HCT116 (cell line): ENCODE data around the gene ESF1. TPM values are rescaled to one million over a fixed set of nuclear protein-coding genes. Genes with fewer than 3 reads are reported as not detected.
"Not testable (repeated sequence)": the region's sequence is repeated elsewhere in the genome, so short reads cannot be mapped to it uniquely, and the experiment has no call there.

Source experiments
- ATAC-seq: fragments of 200-7000 bp; cut with Tn5 transposase; 2 replicates; pipeline ENCODE4 v1.9.1; 2020; ENCODE audit warnings: mild to moderate bottlenecking, moderate library complexity
- BruUV-seq: library from RNA; stranded (reverse); fragments of 400-500 nt; replicated peaks from 2 replicates; lab custom pipeline; 2021; lab: Mats Ljungman, UMichigan
- CTCF ChIA-PET: fragments of 300-600 bp; sonication (Branson Sonifier 250); formaldehyde crosslinking; loops from one replicate; lab custom pipeline; 2021; ENCODE audit warnings: antibody characterized with exemption; lab: Charles Lee
- POLR2A ChIA-PET: fragments of 300-600, 350-600 bp; sonication (Branson Sonifier 250); formaldehyde crosslinking; loops from one replicate; lab custom pipeline; 2021; ENCODE audit warnings: antibody characterized with exemption; lab: Charles Lee
- RAD21 ChIA-PET, 2 experiments: fragments of 300-600 bp; sonication (Branson Sonifier 250); formaldehyde crosslinking; loops; one replicate each; lab custom pipeline; 2023; ENCODE audit warnings: low total read pairs in 2 of 2; ENCODE audit not compliant: uncharacterized antibody in 2 of 2, unreplicated experiment in 2 of 2, low non-redundant PET in 1 of 2; lab: Charles Lee
- DNase-seq: peaks from one replicate; pipeline ENCODE4 v3.0.0-alpha.2; 2010; ENCODE audit warnings: low read depth, low spot score
- H2AFZ ChIP-seq: fragments of 200-600 bp; shearing (Covaris generic), sonication (generic); 2 replicates; pipeline ENCODE4 v1.6.1; 2017; ENCODE audit warnings: low read depth, mixed run types, mixed read lengths, antibody characterized with exemption, low read length; ENCODE audit not compliant: poor library complexity, severe bottlenecking
- H3K27ac ChIP-seq: 2 replicates; pipeline ENCODE4 v1.5.1; 2012; ENCODE audit warnings: low read depth, low read length
- H3K27me3 ChIP-seq: fragments of 200-600 bp; sonication (generic); 2 replicates; pipeline ENCODE4 v1.6.1; 2016; ENCODE audit warnings: mixed run types, low read length, mixed read lengths; ENCODE audit not compliant: insufficient read depth
- H3K36me3 ChIP-seq, 2 experiments: fragments of 200-500 bp in 1 of 2; fragments of 200-600 bp in 1 of 2; sonication (Bioruptor generic) in 1 of 2; sonication (generic) in 1 of 2; 2 replicates each; pipeline versions ENCODE4 v1.5.1 to v1.6.1; 2014 to 2016; ENCODE audit warnings: low read length in 2 of 2, inconsistent platforms in 1 of 2, mixed read lengths in 1 of 2, mixed run types in 1 of 2; ENCODE audit not compliant: insufficient read depth in 2 of 2, control insufficient read depth in 1 of 2
- H3K4me1 ChIP-seq, 2 experiments: fragments of 200-600 bp in 1 of 2; sonication (generic) in 1 of 2; 2 replicates each; pipeline versions ENCODE4 v1.5.1 to v1.6.1; 2012 to 2017; ENCODE audit warnings: low read length in 2 of 2, inconsistent platforms in 1 of 2, mild to moderate bottlenecking in 1 of 2, mixed read lengths in 1 of 2, mixed run types in 1 of 2, moderate library complexity in 1 of 2; ENCODE audit not compliant: insufficient read depth in 2 of 2, control insufficient read depth in 1 of 2
- H3K4me2 ChIP-seq: fragments of 200-600 bp; sonication (generic); 2 replicates; pipeline ENCODE4 v1.6.1; 2017; ENCODE audit warnings: mixed run types, low read length, mixed read lengths
- H3K4me3 ChIP-seq, 2 experiments: fragments of 200-600 bp in 1 of 2; sonication (generic) in 1 of 2; replicated peaks in 1 of 2; 2 replicates each; pipeline ENCODE4 v1.5.1; 2011 to 2016; ENCODE audit warnings: low read length in 2 of 2, control low read depth in 1 of 2, low read depth in 1 of 2, mild to moderate bottlenecking in 1 of 2, mixed read lengths in 1 of 2, mixed run types in 1 of 2
- H3K79me2 ChIP-seq: fragments of 200-600 bp; sonication (generic); 2 replicates; pipeline ENCODE4 v1.6.1; 2017; ENCODE audit warnings: mild to moderate bottlenecking, mixed run types, low read length, moderate library complexity, mixed read lengths; ENCODE audit not compliant: insufficient read depth
- H3K9ac ChIP-seq: fragments of 200-600 bp; sonication (generic); 2 replicates; pipeline ENCODE4 v1.6.1; 2016; ENCODE audit warnings: low read length, mixed read lengths
- H3K9me2 ChIP-seq: fragments of 200-600 bp; sonication (generic), shearing (Covaris generic); 2 replicates; pipeline ENCODE4 v1.6.1; 2017; ENCODE audit warnings: mixed run types, mild to moderate bottlenecking, moderate library complexity; ENCODE audit not compliant: insufficient read depth
- H3K9me3 ChIP-seq, 2 experiments: fragments of 200-500 bp in 1 of 2; fragments of 200-600 bp in 1 of 2; sonication (Bioruptor generic) in 1 of 2; sonication (generic) in 1 of 2; 2 replicates each; pipeline ENCODE4 v1.6.1; 2014 to 2017; ENCODE audit warnings: low read length in 2 of 2, mixed read lengths in 2 of 2, inconsistent platforms in 1 of 2, low read depth in 1 of 2, mild to moderate bottlenecking in 1 of 2, mixed run types in 1 of 2, moderate library complexity in 1 of 2; ENCODE audit not compliant: control insufficient read depth in 1 of 2, insufficient read depth in 1 of 2
- H4K20me1 ChIP-seq: fragments of 200-600 bp; sonication (generic), shearing (Covaris generic); 2 replicates; pipeline ENCODE4 v1.6.1; 2017; ENCODE audit warnings: mixed run types, mild to moderate bottlenecking, moderate library complexity; ENCODE audit not compliant: insufficient read depth
- CTCF ChIP-seq, 3 experiments: fragments of 200-600 bp in 1 of 3; sonication (generic) in 1 of 3; IDR thresholded peaks in 2 of 3; conservative IDR thresholded peaks in 1 of 3; 2 replicates each; pipeline ENCODE4 v1.5.1; 2012 to 2017; ENCODE audit warnings: low read depth in 2 of 3, low read length in 2 of 3, antibody characterized with exemption in 1 of 3, borderline replicate concordance in 1 of 3, control low read depth in 1 of 3, mild to moderate bottlenecking in 1 of 3, mixed read lengths in 1 of 3, mixed run types in 1 of 3, moderate library complexity in 1 of 3; ENCODE audit not compliant: insufficient read depth in 1 of 3
- ELF1 ChIP-seq: IDR thresholded peaks from 2 replicates; pipeline ENCODE4 v1.6.1; 2012; ENCODE audit warnings: low read depth, borderline replicate concordance
- FOSL1 ChIP-seq: IDR thresholded peaks from 2 replicates; pipeline ENCODE4 v1.6.1; 2012; ENCODE audit warnings: low read depth
- JUND ChIP-seq: IDR thresholded peaks from 2 replicates; pipeline ENCODE4 v1.6.1; 2012
- TCF7L2 ChIP-seq: IDR thresholded peaks from 2 replicates; pipeline ENCODE4 v1.7.0; 2011; ENCODE audit warnings: borderline replicate concordance, inconsistent platforms; ENCODE audit not compliant: insufficient read depth, insufficient read length; ENCODE audit errors: extremely low read depth
- ZBTB33 ChIP-seq: IDR thresholded peaks from 2 replicates; pipeline ENCODE4 v1.6.1; 2011; ENCODE audit warnings: mild to moderate bottlenecking, low read length, moderate library complexity; ENCODE audit not compliant: insufficient replicate concordance; ENCODE audit errors: extremely low read depth
- intact Hi-C: fragments of 100-400 bp; cut with micrococcal nuclease; formaldehyde crosslinking; loops from 2 replicates; pipeline ENCODE4 v1.10.0; 2022
- total RNA-seq: library from RNA; stranded (reverse); gene quantifications from one replicate; pipeline ENCODE4 v1.2.1, GENCODE V29; 2021; ENCODE audit not compliant: unreplicated experiment

Gene ESF1
- total RNA-seq, 1 experiment from 2014 or later: 25.4 TPM

GRCh38 chr20:13741879-13742278 is 42.8 kb downstream of the ESF1 start (continued):
- TF ChIP-seq CTCF (IDR thresholded peaks at IDR 0.05 in 2 of 3, conservative IDR thresholded peaks at IDR 0.05 in 1 of 3; ENCODE audit: borderline replicate concordance in 1 of 3, insufficient read depth in 1 of 3, low read depth in 2 of 3, low read length in 2 of 3) (no peak), FOSL1 (no peak)

DNA sequence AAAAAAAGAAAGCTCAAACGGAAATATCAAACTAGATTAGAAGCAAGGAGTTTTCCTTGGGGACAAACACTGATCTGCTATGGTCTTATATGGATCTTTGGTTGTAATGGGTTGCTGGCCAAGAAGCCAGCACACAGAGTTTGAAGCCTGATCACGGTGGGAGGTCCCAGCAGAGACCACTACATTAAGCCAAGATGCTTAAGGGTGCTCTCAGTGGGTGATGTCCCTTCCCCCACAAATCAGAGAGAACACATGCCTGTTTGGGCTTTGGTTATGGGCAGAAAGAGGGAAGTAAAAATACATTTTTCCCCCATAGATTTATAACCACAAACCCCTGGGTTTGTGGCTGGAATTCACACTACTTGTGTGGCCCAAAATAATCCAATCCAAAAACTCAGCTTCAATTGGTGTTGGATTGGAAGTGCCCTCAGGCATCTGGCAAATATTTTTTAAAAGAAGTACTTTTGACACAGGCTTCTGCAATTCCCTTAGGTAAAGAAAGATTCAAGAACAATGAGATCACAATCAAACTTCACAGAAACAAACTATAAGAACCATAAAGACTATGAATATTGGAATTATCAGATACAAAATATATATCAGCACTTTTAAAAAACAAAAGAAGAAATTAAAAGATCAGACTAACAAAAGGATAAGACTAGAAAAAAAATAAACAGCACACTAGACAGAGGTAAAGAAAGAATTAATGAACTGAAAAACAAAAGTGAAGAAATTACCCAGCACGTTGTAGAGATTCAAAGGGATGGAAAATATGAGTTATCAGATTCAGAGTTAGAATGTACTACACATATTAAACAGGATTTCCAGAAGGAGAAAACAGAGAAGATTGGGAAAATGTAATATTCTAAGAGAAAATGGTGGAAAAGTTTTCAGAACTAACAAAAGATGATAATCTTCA is 44.7 kb downstream of the ESF1 start:
- peaks cover 0 to 10% of the 10 kb centered on the region in 2 experiments; a peak in 1 of 4 replicates for H3K36me3 ChIP-seq

DNA sequence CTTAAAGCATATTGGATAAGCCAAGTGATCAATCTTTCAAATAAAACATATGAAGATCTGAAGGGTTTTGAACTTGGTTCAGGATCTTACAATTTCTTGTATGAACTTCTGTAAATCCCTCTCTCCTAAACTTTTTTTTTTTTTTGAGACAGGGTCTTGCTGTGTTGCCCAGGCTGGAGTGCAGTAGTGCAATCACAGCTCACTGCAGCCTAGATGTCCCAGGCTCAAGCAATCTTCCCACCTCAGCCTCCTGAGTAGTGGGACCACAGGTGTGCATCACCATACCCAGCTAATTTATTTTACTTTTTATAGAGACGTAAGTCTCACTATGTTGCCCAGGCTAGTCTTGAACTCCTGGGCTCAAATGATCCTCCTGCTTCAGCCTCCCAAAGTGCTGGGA is 46.5 kb downstream of the ESF1 start:
- H3K9me3 ChIP-seq, H3K27me3 ChIP-seq, H3K4me2 ChIP-seq, CTCF ChIA-PET, ATAC-seq, H4K20me1 ChIP-seq, H3K9me2 ChIP-seq, H3K4me3 ChIP-seq, H2AFZ ChIP-seq, intact Hi-C loops, H3K27ac ChIP-seq, POLR2A ChIA-PET, DNase-seq, H3K9ac ChIP-seq, BruUV-seq, RAD21 ChIA-PET: not testable (repeated sequence)
- Histone ChIP-seq H3K79me2 (peaks cover 48% of the 10 kb centered on the region), H3K36me3 (peaks cover 3 to 19% of the 10 kb centered on the region in 2 experiments; a peak in 2 of 4 replicates), H3K4me1 (peaks cover 2 to 16% of the 10 kb centered on the region in 2 experiments; a peak in 2 of 4 replicates)

More for the DNA sequence above, 44.7 kb downstream of the ESF1 start:
- DNase-seq: no peak
- H3K27me3 ChIP-seq: no peaks in the 10 kb centered on the region
- no peak overlapping the region for H2AFZ ChIP-seq
- RAD21 ChIA-PET: no interaction called here
- CTCF ChIA-PET: no interaction called here
- TF ChIP-seq JUND (no peak), ELF1 (no peak), TCF7L2 (no peak), ZBTB33 (no peak)
- H3K9me2 ChIP-seq: no peaks in the 10 kb centered on the region
- no peak overlapping the region for H3K9ac ChIP-seq
- no peak overlapping the region for H3K27ac ChIP-seq
- no peak overlapping the region for H3K4me2 ChIP-seq
- H3K79me2 ChIP-seq: peaks cover 55% of the 10 kb centered on the region
- POLR2A ChIA-PET: no interaction called here
- H3K4me3 ChIP-seq: no peak overlapping the region
- H3K9me3 ChIP-seq: no peaks in the 10 kb centered on the region
- intact Hi-C loops: no loop called here
- ATAC-seq: no peak
- no peaks in the 10 kb centered on the region for H4K20me1 ChIP-seq
- peaks cover 2 to 16% of the 10 kb centered on the region in 2 experiments; a peak in 2 of 4 replicates for H3K4me1 ChIP-seq
- BruUV-seq: no TSS peak
